NCI-H1417 (cell line): Measurements from ENCODE around the gene TRIM71.
"Not testable (repeated sequence)": the region's sequence is repeated elsewhere in the genome, so short reads cannot be mapped to it uniquely, and the experiment has no call there.

Source experiments
- DNase-seq, 3 experiments: peaks; one replicate each; lab custom pipeline; 2025; lab: John Stamatoyannopoulos, UW

Gene TRIM71

DNA sequence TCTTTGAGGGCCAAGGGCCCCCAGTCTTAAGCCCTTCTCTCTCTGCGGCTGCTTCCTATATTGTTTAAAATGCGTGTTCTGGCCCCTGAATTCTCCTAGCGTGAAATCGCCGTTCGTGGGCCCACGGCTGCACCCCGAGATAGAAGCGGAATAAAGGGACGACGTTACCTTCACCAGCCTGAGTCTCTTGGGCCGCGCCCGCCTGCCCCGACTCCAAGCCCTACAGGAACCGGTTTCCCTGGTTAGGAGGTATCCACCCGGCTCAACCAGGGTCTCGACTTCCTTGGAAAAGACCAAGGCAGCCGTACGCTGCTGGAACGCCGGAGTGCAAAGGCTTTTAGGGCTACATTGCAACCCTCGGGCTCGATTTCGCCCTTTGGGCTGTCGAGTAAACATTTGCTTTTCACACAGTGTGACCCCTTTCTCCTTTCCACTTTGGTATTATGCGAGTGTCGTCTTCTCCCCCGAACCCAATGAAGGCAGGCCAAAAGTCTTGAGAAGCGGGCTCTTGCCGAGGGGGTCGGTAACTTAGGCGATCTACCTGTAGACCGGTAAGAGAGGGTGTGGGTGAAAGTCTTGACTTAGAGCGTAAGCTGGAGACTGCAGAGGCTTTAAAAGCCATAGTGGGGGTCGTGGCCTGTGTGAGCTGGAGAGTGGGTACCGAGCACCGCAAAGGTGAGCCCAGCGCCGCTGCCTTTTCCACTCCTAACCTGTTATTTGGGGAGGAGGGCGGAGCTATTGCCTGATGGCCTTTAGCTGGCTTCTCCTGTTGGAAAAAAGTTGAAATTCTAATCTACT, 2.0 kb downstream of the TRIM71 start:
- DNase-seq = no peak

DNA sequence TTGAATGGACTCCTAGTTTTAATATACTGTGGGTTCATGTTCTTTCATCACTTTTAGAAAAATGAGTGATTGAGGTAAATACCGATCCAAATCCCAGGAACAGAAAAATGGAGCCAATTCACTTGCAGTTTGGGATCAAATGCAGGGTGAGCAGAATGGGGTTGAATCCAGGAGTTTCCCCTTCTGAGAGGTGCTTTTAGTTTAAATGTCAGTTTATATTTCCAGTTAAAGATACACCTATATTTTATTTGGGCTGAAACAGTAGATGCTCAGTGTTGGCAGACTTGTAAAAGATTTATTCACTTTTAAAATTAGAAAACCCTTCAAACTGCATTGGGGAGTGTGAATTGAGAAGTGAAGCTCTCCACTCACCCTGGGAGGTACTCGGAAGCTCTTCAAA, 2.6 kb downstream of the TRIM71 start:
- no peak for DNase-seq

DNA sequence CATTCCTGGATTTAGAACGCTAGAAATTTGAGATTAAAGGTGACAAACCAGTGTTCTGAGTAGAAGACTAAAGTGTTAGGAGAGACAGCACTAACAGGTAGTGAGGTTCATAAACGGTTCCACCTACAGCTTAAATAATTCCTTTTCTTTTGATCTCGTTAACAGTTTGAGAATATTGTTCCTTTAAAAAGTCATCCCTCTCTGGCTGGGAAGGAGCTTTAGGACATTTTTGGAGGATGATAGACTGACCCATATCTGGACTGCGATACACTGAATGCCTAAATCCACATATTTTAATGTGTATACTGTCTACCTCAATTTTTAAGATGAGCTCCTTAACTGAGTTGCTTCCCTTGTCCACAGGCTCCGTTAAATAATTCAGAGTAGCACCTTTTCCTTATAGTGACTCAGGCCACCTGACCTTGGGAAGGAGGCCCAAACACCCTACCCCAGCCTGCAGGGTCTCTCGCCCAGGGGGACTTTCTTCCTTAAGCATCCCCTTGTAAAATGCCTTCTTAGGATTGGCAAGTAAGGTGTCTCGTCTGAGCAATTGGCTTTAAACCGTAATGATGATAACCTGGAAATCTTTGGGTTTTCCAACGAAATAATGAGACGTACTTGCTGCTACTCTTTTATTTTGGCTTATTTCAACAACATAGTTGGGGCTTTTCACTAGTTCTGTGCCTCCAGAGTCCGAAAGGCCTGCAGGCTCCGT, 3.3 kb downstream of the TRIM71 start:
- DNase-seq = no peak

GRCh38 chr3:32821686-32822296, 4.0 kb downstream of the TRIM71 start:
- DNase-seq = no peak

DNA sequence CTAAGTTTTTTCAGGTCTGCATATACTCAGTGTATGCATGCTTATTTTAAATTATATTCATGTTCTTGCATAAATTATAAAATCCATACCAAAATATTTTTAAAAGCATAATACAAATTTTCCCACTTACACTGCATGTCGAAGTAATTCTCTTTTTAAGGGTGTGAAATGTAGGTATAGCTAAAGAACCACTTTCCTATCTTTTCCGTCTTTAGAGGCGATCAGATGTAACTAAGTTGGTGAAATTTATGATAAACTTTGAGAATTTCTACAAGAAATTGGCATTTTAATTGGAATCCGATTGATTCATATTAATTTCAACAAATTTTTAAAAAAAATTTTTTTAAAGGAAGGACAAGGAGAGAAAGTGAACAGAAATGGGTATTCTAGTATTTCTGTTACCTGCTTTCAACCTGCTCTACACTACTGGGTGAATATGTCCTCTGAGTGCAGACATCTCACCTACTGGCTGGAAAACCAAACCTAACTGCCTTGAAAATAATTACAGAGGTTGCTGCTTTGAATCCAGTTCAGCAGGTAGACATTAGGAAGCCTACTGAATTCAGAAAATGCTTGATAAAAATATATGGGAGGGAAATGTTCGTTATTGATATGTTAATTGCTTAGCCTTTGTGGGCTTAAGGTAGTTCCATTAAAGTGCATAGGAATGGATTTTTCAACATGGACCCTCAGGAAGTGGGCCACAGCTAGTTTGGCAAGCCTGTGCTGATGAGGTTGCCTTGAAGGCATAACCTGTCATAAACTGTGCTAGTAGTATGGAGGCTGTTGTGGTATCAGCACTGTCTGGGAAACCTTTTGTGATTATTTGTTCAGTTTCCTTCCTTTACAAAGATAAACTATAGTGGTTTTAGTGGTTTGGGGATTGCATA, 5.1 kb downstream of the TRIM71 start:
- no peak for DNase-seq

- DNase-seq = not testable (repeated sequence)
Measured at GRCh38 chr3:32823641-32824184, 5.9 kb downstream of the TRIM71 start.

GRCh38 chr3:32825601-32826375, 8.0 kb downstream of the TRIM71 start:
- DNase-seq = no peak

GRCh38 chr3:32831062-32831461, 13.3 kb downstream of the TRIM71 start:
- DNase-seq = no peak

DNA sequence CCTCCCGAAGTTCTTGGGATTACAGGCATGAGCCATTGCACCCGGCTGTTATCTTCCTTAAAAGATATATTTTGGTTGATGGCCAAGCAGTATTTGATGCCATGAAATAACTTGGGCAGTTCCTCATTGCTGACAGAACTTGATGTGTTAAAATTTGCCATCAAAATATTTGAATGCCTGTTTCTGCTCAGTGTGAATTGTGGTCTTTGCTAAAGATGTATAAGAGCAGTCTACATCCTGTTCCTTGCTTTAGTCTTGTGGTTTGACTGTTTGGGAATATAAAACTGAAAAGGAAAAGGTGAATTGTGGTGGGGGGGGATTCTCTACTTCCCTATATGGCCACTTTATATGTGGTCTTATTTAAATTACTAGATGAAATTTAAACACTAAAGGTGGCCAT, 14.0 kb downstream of the TRIM71 start:
- no peak for DNase-seq

- DNase-seq = no peak
Measured at GRCh38 chr3:32832193-32832592, 14.4 kb downstream of the TRIM71 start.

- no peak for DNase-seq
Measured at GRCh38 chr3:32835049-32835371, 17.2 kb downstream of the TRIM71 start.

GRCh38 chr3:32835961-32836360, 18.2 kb downstream of the TRIM71 start:
- DNase-seq = no peak

GRCh38 chr3:32836601-32837000, 18.8 kb downstream of the TRIM71 start:
- no peak for DNase-seq

GRCh38 chr3:32837366-32837765, 19.6 kb downstream of the TRIM71 start:
- no peak for DNase-seq

DNA sequence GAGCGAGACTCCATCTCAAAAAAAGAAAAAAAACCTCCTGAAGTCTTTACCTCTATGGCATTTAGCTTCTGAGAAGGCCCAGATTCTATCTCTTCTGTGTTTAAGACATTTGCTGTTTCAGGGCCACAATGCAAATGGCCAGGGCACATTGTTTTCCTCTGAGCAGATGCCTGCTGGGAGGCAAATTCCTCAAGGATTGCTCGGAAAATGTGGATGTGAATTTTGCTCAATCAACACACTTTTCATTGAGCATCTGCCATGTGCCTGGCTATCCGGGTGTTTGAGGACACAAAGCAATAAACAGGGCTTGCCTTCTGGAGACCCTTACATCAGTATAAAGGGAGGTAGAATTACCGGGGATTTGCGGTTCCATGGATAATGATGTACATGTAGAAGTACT, 20.0 kb downstream of the TRIM71 start:
- DNase-seq = no peak

DNA sequence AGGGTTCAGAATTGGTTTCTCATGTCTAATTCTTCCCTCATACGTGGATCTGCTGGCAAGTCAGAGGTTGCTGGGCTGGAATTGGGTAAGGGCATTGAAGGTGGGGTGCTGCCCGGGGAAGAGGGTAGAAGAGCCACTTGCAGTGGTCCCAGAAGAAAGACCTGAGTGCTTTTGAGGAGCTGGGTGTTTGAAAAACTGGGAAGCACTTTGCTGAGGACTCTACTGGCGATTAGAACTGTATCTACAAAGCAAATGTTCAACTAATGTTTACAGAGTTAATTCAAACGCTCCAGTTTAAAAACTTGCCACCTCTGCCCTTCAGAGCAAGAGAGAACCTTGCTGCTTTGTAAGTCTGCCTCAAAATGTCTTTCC, 21.9 kb downstream of the TRIM71 start:
- no peak for DNase-seq

DNA sequence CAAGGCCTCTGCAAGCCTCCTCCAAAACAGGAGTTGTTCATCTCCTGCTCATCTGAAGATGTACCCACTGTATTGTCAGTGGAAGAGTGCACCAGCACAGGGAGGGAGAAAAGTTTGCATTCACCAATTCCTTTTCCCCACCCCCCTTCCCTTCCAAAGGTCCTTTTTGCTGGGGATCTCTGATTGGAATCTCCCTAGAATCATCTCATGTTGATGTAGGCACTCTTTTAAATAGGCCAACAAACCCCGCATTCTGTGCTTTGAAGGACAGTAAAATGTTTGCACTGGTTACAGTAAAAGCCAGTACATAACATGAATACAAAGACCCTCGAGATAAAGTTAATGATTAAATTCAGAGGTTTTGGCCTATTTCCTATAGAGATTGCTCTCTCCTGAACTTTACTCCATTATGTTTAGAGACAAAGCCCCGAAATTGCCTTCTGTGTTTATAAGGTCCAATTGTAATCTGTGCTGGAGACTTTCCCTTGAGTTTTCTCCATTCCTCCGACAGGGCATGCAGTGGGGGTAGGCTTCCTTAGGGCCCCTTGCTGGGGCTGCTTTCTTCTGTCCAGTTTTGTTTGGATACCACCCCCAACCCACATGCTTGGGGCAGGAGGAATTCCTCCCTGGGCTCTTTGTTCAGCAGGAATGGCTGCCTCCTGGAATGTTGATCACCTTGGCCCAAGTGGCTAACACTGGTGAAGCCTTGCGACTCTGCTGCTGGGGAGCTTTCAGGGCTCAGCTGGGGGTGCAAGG, 22.5 kb downstream of the TRIM71 start:
- DNase-seq = no peak

GRCh38 chr3:32841341-32841740, 23.5 kb downstream of the TRIM71 start:
- no peak for DNase-seq

DNA sequence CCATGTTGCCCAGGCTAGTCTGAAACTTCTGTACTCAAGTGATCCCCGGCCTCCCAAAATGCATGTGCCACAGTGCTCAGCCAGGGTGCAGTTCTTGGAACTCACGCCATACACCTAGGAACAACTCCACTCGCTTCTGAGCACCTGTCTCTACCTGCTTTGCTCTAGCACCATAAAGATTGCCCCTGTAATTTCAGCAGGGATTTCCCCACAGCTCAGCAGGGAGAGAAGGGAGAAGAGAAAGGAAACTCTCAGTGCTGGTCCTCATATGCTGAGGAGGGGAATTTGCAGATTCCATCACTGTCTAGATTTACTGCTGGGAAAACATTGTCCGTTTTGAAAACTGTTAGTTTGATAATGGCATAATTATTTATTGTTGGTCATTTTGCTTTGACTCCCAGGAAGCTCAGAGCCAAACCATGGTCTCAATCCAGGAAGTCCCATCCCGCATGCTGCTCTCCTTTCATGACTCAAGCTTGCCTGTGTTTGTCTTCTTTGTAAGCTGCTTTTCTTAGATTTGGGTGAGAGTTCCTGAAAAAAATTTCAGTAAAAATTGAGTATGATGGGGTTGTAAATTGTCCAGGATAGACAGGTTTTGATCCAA, 24.2 kb downstream of the TRIM71 start:
- no peak for DNase-seq

- no peak for DNase-seq
Measured at GRCh38 chr3:32842531-32842931, 24.7 kb downstream of the TRIM71 start.
